AG04449 (cell line): ENCODE measurements around the gene KSR1.
A peak's percentile ranks its signal among the peaks of the same experiment; 100 is the strongest.

Experiments used
- CTCF ChIA-PET: fragments of 350-600 bp; formaldehyde crosslinking; extraction: SDS; loops from one replicate; lab custom pipeline; 2021; ENCODE audit warnings: antibody characterized with exemption; lab: Yijun Ruan, JAX
- POLR2A ChIA-PET: fragments of 400-600, 350-600 bp; formaldehyde crosslinking; extraction: SDS; loops from one replicate; lab custom pipeline; 2020; ENCODE audit warnings: antibody characterized with exemption, inconsistent platforms; lab: Yijun Ruan, JAX
- DNase-seq: peaks from one replicate; pipeline ENCODE4 v3.0.0-alpha.2; 2010; ENCODE audit warnings: low read depth, low spot score
- H3K4me3 ChIP-seq: 2 replicates; pipeline ENCODE4 v1.5.1; 2011; ENCODE audit warnings: low read depth, mild to moderate bottlenecking, control low read depth, low read length
- TF ChIP-seq, protein P1 (sequence below): IDR thresholded peaks from one replicate; pipeline ENCODE4 v1.5.1; 2011; ENCODE audit warnings: mild to moderate bottlenecking, moderate library complexity, low read length, control low read depth, inconsistent platforms; ENCODE audit not compliant: insufficient read depth; ENCODE audit errors: missing control alignments

Gene KSR1

DNA sequence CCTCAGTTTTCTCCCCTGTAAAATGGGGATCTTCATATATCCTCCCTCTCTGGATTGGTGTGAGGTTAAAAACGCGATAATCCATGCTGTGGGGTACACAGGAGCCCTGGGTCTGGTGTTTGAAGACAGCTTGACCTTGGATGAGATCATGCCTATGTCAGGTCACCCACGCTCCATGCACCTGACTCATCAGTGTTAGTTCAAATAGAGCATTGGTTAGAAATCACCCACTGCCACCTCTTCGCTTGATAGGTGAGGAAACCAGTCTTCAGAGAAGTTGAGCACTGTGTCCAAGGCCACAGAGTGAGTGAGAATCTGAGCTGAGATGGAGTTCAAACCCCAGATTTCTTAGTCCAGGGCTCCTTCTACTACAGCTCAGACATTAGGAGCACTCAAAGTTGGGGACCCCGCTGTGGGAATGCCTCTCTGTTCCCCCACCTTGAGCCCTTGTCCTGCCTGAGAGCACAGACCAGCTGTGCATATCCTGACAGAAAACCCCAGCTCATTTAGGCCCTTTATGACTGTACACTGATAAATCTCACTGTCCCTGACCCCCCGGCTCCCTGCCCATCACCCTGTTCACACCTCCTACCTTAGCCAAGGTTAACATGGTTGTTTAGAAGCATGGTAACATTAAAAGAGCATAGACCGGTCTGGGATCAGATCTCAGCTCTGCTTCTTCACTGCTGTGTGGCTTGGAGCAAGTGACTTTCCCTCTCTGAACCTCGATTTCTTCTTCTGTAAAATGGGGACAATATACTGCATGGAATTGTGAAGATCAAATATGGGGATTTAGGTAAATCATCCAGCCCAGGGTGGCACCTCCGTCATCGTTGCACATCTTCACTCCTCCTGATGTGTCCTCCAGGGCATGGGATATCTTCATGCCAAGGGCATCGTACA is 152.3 kb downstream of the KSR1 start:
- ChIA-PET POLR2A (no interaction called here), CTCF (interaction anchor here (1.1 to 20.5 kb wide), 10 partner anchors 6 to 411 kb away, joined by 3 to 634 read pairs (median 42); no protein-coding TSS in a partner anchor)
- H3K4me3 ChIP-seq: no peak overlapping the region
- DNase-seq: no peak
- TF ChIP-seq, protein P1, sequence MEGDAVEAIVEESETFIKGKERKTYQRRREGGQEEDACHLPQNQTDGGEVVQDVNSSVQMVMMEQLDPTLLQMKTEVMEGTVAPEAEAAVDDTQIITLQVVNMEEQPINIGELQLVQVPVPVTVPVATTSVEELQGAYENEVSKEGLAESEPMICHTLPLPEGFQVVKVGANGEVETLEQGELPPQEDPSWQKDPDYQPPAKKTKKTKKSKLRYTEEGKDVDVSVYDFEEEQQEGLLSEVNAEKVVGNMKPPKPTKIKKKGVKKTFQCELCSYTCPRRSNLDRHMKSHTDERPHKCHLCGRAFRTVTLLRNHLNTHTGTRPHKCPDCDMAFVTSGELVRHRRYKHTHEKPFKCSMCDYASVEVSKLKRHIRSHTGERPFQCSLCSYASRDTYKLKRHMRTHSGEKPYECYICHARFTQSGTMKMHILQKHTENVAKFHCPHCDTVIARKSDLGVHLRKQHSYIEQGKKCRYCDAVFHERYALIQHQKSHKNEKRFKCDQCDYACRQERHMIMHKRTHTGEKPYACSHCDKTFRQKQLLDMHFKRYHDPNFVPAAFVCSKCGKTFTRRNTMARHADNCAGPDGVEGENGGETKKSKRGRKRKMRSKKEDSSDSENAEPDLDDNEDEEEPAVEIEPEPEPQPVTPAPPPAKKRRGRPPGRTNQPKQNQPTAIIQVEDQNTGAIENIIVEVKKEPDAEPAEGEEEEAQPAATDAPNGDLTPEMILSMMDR: no peak

DNA sequence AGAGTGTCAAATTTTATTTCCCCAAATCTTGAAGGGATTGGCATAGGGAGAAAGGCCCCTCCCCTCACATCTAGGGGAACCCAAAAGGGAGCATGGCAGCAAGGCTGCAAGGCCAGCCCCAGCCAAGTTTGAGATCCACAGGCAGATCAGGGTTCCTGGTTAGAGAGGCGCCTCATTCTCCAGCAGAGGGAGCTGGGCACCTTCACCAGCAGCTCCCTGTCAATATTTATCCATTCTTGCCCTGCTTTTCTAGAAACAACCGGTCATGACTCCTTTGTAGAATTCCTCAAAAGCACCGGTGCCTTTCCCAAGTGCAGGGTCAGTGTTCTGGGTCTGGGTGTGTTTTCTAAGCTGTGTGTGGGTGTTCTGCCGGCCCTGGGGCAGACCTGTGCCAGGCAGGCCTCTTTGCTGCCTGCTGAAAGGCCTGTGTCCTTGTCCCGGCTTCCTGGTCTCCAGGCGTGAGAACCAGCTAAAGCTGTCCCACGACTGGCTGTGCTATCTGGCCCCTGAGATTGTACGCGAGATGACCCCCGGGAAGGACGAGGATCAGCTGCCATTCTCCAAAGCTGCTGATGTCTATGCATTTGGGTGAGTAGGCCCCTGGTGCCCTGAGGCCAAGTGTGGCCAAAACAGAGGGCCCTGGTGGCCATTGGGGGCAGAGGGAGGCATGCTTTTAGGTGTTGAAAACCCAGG is 153.5 kb downstream of the KSR1 start:
- no peak for DNase-seq
- H3K4me3 ChIP-seq: no peak overlapping the region
- TF ChIP-seq, protein P1: peak; percentile 52
- ChIA-PET POLR2A (no interaction called here), CTCF (interaction anchor here (0.8 to 20.5 kb wide), 12 partner anchors 7 to 436 kb away, joined by 3 to 634 read pairs (median 7); no protein-coding TSS in a partner anchor)

DNA sequence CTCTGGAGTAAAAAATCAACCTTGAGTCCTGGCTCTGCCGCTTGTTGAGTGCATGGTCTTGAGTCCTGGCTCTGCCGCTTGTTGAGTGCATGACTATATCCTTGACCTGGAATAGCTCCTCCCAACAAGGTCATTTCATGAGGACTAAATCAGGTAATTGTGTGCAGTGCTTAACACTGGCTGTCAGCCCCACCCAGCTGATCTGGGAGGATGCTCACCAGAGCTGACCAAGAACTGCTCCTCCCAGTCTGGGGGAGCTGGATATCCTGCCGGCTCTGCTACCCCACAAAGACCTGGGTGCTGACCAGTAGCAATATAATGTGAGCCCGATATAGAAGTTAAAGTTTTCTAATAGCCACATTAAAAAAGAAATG is 154.0 kb downstream of the KSR1 start:
- ChIA-PET CTCF (interaction anchor here (0.8 to 20.5 kb wide), 9 partner anchors 8 to 437 kb away, joined by 3 to 634 read pairs (median 75); no protein-coding TSS in a partner anchor), POLR2A (no interaction called here)
- DNase-seq: no peak
- no peak overlapping the region for H3K4me3 ChIP-seq
- TF ChIP-seq, protein P1: no peak

DNA sequence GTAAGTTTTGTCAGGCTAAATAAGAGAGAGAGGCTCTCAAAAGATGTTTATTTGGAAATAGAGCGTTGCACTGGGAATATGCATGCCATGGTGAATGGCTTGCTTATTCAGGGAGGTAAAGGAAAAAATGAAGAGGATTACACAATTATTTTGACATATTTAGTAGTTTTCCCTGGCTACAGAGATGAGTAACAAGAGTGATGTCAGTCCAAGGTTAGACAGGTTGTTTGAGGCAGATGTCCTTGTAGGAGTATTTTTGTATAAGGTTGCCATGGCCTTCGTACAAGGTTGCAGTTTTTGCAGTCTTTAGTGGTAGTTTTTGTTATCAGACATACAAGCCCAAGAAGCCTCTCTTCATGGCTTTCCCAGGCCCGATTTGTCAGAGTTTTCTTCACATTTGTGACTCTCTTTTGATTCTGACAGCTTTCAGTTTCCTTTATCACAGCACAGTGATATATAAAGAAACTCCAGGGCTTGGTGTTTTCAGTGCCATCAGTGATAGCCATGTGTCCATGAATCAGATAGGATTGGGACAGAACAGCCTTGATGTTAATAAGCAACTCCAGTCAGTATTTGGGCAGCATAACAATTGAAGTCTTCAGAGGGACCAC is 156.0 kb downstream of the KSR1 start:
- ChIA-PET CTCF (interaction anchor here (2.0 to 16.2 kb wide), 3 partner anchors 10 to 39 kb away, joined by 5 to 389 read pairs (median 151); no protein-coding TSS in a partner anchor), POLR2A (no interaction called here)
- no peak for DNase-seq
- no peak overlapping the region for H3K4me3 ChIP-seq
- TF ChIP-seq, protein P1: no peak

DNA sequence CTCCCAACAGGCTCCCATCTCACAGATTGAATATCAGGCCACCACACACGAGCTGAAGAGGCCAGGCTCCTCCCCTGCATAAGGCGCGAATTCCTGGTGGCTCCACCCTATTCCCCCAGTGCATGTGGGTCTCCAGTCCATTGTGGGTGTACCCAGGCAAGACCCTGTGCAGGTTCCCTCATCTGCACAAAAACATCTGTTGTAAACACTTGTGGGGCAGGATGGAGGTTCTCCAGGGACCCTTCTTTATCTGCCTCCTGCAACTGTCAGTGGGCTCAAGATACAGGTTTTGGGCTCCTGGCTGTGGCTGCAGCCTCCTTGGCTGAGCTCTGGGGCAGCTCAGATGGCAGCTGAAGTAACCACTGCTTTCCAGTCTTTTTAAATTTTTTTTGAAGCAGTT is 157.2 kb downstream of the KSR1 start:
- H3K4me3 ChIP-seq: no peak overlapping the region
- TF ChIP-seq, protein P1: no peak
- POLR2A ChIA-PET: no interaction called here
- CTCF ChIA-PET: interaction anchor here (1.0 to 16.2 kb wide), 5 partner anchors 11 to 41 kb away, joined by 3 to 389 read pairs (median 21); no protein-coding TSS in a partner anchor
- DNase-seq: no peak
